Adipocyte (in vitro differentiated cells): ENCODE results near the gene ATP8B3.

Experiments used
- DNase-seq: peaks from one replicate; pipeline ENCODE4 v3.0.0-alpha.2; 2015; ENCODE audit warnings: low read depth
- H3K27me3 ChIP-seq: replicated peaks from 2 replicates; pipeline ENCODE4 v1.7.0; 2013; ENCODE audit warnings: mild to moderate bottlenecking, low read length, moderate library complexity; ENCODE audit not compliant: control insufficient read depth, insufficient read depth
- H3K36me3 ChIP-seq: 2 replicates; pipeline ENCODE4 v1.7.0; 2013; ENCODE audit warnings: low read length, mild to moderate bottlenecking, moderate library complexity; ENCODE audit not compliant: control insufficient read depth, insufficient read depth, severe bottlenecking
- H3K4me1 ChIP-seq: 2 replicates; pipeline ENCODE4 v1.7.0; 2013; ENCODE audit warnings: mild to moderate bottlenecking, low read length, moderate library complexity; ENCODE audit not compliant: control insufficient read depth, insufficient read depth
- H3K4me3 ChIP-seq: 2 replicates; pipeline ENCODE4 v1.7.0; 2013; ENCODE audit warnings: mild to moderate bottlenecking, low read length, moderate library complexity
- H3K9ac ChIP-seq: 2 replicates; pipeline ENCODE4 v1.7.0; 2013; ENCODE audit warnings: mild to moderate bottlenecking, low read length, moderate library complexity
- H3K9me3 ChIP-seq: 2 replicates; pipeline ENCODE4 v1.7.0; 2013; ENCODE audit warnings: mild to moderate bottlenecking, low read length, moderate library complexity; ENCODE audit not compliant: control insufficient read depth

Gene ATP8B3

GRCh38 chr19:1811942-1812425, at the start of gene ATP8B3:
ATP8B3 (minus strand) TSS chr19:1812276; CDS start chr19:1811736, 540 bp downstream.
- peaks cover 10% of the 10 kb centered on the region for H3K4me1 ChIP-seq
- no peaks in the 10 kb centered on the region for H3K27me3 ChIP-seq
- H3K4me3 ChIP-seq = peak within 1 kb of the TSS; percentile 80
- no peaks in the 10 kb centered on the region for H3K9me3 ChIP-seq
- peak within 1 kb of the TSS; percentile 71 for H3K9ac ChIP-seq
- H3K36me3 ChIP-seq = peaks cover 19% of the 10 kb centered on the region
- no peak for DNase-seq

- Histone ChIP-seq H3K27me3 (no peaks in the 10 kb centered on the region), H3K9ac (peak overlapping the region; percentile 83), H3K9me3 (no peaks in the 10 kb centered on the region), H3K36me3 (no peaks in the 10 kb centered on the region), H3K4me3 (peak overlapping the region; percentile 86), H3K4me1 (peaks cover 26% of the 10 kb centered on the region)
- peak; percentile 52 for DNase-seq
These were observed 49.5 kb upstream of the ATP8B3 start for GRCh38 chr19:1861599-1862031.

- Histone ChIP-seq H3K9me3 (no peaks in the 10 kb centered on the region), H3K9ac (peak overlapping the region; percentile 83), H3K4me1 (peaks cover 32% of the 10 kb centered on the region), H3K36me3 (no peaks in the 10 kb centered on the region), H3K4me3 (peak overlapping the region; percentile 86), H3K27me3 (no peaks in the 10 kb centered on the region)
- no peak for DNase-seq
These were observed 48.9 kb upstream of the ATP8B3 start for GRCh38 chr19:1860821-1861598.

GRCh38 chr19:1860042-1860775, 48.1 kb upstream of the ATP8B3 start:
- Histone ChIP-seq H3K4me1 (peaks cover 39% of the 10 kb centered on the region), H3K27me3 (no peaks in the 10 kb centered on the region), H3K9me3 (no peaks in the 10 kb centered on the region), H3K36me3 (no peaks in the 10 kb centered on the region), H3K9ac (peak overlapping the region; percentile 51), H3K4me3 (peak overlapping the region; percentile 86)
- DNase-seq = peak; percentile 90

GRCh38 chr19:1859331-1859781, 47.3 kb upstream of the ATP8B3 start:
- Histone ChIP-seq H3K36me3 (no peaks in the 10 kb centered on the region), H3K4me3 (no peak overlapping the region), H3K9ac (no peak overlapping the region), H3K27me3 (no peaks in the 10 kb centered on the region), H3K9me3 (no peaks in the 10 kb centered on the region), H3K4me1 (peaks cover 41% of the 10 kb centered on the region)
- DNase-seq = no peak

GRCh38 chr19:1858412-1859081, 46.5 kb upstream of the ATP8B3 start:
- no peak for DNase-seq
- H3K36me3 ChIP-seq = no peaks in the 10 kb centered on the region
- H3K4me3 ChIP-seq = no peak overlapping the region
- no peak overlapping the region for H3K9ac ChIP-seq
- H3K27me3 ChIP-seq = no peaks in the 10 kb centered on the region
- peaks cover 41% of the 10 kb centered on the region for H3K4me1 ChIP-seq
- no peaks in the 10 kb centered on the region for H3K9me3 ChIP-seq

- Histone ChIP-seq H3K36me3 (no peaks in the 10 kb centered on the region), H3K9me3 (no peaks in the 10 kb centered on the region), H3K4me3 (no peak overlapping the region), H3K27me3 (no peaks in the 10 kb centered on the region), H3K4me1 (peaks cover 41% of the 10 kb centered on the region), H3K9ac (peak overlapping the region; percentile 56)
- no peak for DNase-seq
These were observed 45.7 kb upstream of the ATP8B3 start for GRCh38 chr19:1857648-1858326.

GRCh38 chr19:1856698-1857603, 44.9 kb upstream of the ATP8B3 start:
- no peaks in the 10 kb centered on the region for H3K36me3 ChIP-seq
- peak overlapping the region; percentile 66 for H3K4me3 ChIP-seq
- H3K9ac ChIP-seq = peak overlapping the region; percentile 78
- H3K9me3 ChIP-seq = no peaks in the 10 kb centered on the region
- H3K4me1 ChIP-seq = peaks cover 41% of the 10 kb centered on the region
- no peaks in the 10 kb centered on the region for H3K27me3 ChIP-seq
- peak; percentile 80 for DNase-seq

GRCh38 chr19:1856345-1856697, 44.2 kb upstream of the ATP8B3 start:
- Histone ChIP-seq H3K9ac (peak overlapping the region; percentile 78), H3K36me3 (no peaks in the 10 kb centered on the region), H3K4me3 (peak overlapping the region; percentile 66), H3K27me3 (no peaks in the 10 kb centered on the region), H3K9me3 (no peaks in the 10 kb centered on the region), H3K4me1 (peaks cover 39% of the 10 kb centered on the region)
- DNase-seq = no peak

- peak; percentile 47 for DNase-seq
- peak overlapping the region; percentile 66 for H3K4me3 ChIP-seq
- peak overlapping the region; percentile 78 for H3K9ac ChIP-seq
- H3K27me3 ChIP-seq = no peaks in the 10 kb centered on the region
- H3K36me3 ChIP-seq = no peaks in the 10 kb centered on the region
- H3K9me3 ChIP-seq = no peaks in the 10 kb centered on the region
- peaks cover 34% of the 10 kb centered on the region for H3K4me1 ChIP-seq
These were observed 43.8 kb upstream of the ATP8B3 start for GRCh38 chr19:1855828-1856255.
